Measurements from ENCODE around the gene SNAI3.

SNAI3 gene

GRCh38 chr16:88721236-88721635, 34.9 kb upstream of the SNAI3 start:
- no peak for DNase-seq

- DNase-seq, result no peak
Observed at GRCh38 chr16:88720396-88720970, 34.2 kb upstream of the SNAI3 start.

- DNase-seq, result no peak
Observed at GRCh38 chr16:88719933-88720296, 33.6 kb upstream of the SNAI3 start.

- no peak for DNase-seq
Observed at GRCh38 chr16:88719267-88719932, 33.1 kb upstream of the SNAI3 start.

GRCh38 chr16:88718178-88718577, 31.9 kb upstream of the SNAI3 start:
- DNase-seq, result no peak

GRCh38 chr16:88716601-88717001, 30.3 kb upstream of the SNAI3 start:
- DNase-seq, result no peak

GRCh38 chr16:88716201-88716600, 29.9 kb upstream of the SNAI3 start:
- no peak for DNase-seq

- no peak for DNase-seq
Observed at GRCh38 chr16:88715312-88716190, 29.2 kb upstream of the SNAI3 start.

- DNase-seq, result no peak
Observed at GRCh38 chr16:88714420-88715302, 28.4 kb upstream of the SNAI3 start.

GRCh38 chr16:88713568-88714419, 27.5 kb upstream of the SNAI3 start:
- DNase-seq, result no peak

- no peak for DNase-seq
Observed at GRCh38 chr16:88713054-88713453, 26.7 kb upstream of the SNAI3 start.

GRCh38 chr16:88712362-88712979, 26.2 kb upstream of the SNAI3 start:
- DNase-seq, result no peak

- DNase-seq, result no peak
Observed at GRCh38 chr16:88711750-88712340, 25.5 kb upstream of the SNAI3 start.

GRCh38 chr16:88710556-88710955, 24.2 kb upstream of the SNAI3 start:
- DNase-seq, result no peak

GRCh38 chr16:88706965-88707826, 20.9 kb upstream of the SNAI3 start:
- DNase-seq, result no peak

GRCh38 chr16:88706229-88706964, 20.1 kb upstream of the SNAI3 start, which contains the start of the genes CTU2 and RNF166:
TSS of gene CTU2 (plus strand) at chr16:88706503. CDS start at chr16:88706531, 28 bp downstream.
TSS of gene RNF166 (minus strand) at chr16:88706408. CDS start at chr16:88706325, 83 bp downstream.
- peak; percentile 75 for DNase-seq

GRCh38 chr16:88705801-88706228, 19.5 kb upstream of the SNAI3 start:
- no peak for DNase-seq

GRCh38 chr16:88705076-88705684, 18.9 kb upstream of the SNAI3 start:
- DNase-seq, result no peak
